WI38 (cell line): ENCODE data around the gene PLXDC1.

ENCODE experiments used
- H3K4me3 ChIP-seq: 2 replicates; pipeline ENCODE4 v1.5.1; 2011; ENCODE audit warnings: low read depth, mild to moderate bottlenecking, control low read depth, low read length
- TF ChIP-seq, protein P1 (sequence below): IDR thresholded peaks from 2 replicates; pipeline ENCODE4 v1.5.1; 2012; ENCODE audit warnings: low read depth, mild to moderate bottlenecking, control low read depth, low read length

Gene PLXDC1

DNA sequence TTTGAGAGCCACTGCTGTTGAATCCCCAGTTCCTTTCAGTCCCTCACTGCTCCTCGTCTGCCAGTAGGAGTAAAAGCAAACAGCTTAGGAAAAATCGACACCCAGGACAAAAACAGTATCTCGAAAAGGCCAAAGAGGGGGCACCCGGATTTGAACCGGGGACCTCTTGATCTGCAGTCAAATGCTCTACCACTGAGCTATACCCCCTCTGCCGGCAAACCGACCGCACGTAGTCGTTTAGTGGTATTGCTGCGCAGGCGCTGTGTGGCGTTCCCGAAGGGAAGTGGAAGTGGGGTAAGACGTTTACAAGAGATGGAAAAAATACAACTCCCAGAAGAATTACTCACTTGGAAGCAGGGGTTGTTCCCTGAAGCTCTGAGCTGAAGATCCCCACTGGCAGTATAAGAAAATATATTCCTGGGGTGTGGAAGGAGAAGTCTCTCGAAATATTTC, 2.2 kb upstream of the PLXDC1 start:
- peak overlapping the region; percentile 94 for H3K4me3 ChIP-seq
- TF ChIP-seq, protein P1, sequence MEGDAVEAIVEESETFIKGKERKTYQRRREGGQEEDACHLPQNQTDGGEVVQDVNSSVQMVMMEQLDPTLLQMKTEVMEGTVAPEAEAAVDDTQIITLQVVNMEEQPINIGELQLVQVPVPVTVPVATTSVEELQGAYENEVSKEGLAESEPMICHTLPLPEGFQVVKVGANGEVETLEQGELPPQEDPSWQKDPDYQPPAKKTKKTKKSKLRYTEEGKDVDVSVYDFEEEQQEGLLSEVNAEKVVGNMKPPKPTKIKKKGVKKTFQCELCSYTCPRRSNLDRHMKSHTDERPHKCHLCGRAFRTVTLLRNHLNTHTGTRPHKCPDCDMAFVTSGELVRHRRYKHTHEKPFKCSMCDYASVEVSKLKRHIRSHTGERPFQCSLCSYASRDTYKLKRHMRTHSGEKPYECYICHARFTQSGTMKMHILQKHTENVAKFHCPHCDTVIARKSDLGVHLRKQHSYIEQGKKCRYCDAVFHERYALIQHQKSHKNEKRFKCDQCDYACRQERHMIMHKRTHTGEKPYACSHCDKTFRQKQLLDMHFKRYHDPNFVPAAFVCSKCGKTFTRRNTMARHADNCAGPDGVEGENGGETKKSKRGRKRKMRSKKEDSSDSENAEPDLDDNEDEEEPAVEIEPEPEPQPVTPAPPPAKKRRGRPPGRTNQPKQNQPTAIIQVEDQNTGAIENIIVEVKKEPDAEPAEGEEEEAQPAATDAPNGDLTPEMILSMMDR = 0 out of 2 replicates have a peak, but pooled peaks have one; percentile 4

DNA sequence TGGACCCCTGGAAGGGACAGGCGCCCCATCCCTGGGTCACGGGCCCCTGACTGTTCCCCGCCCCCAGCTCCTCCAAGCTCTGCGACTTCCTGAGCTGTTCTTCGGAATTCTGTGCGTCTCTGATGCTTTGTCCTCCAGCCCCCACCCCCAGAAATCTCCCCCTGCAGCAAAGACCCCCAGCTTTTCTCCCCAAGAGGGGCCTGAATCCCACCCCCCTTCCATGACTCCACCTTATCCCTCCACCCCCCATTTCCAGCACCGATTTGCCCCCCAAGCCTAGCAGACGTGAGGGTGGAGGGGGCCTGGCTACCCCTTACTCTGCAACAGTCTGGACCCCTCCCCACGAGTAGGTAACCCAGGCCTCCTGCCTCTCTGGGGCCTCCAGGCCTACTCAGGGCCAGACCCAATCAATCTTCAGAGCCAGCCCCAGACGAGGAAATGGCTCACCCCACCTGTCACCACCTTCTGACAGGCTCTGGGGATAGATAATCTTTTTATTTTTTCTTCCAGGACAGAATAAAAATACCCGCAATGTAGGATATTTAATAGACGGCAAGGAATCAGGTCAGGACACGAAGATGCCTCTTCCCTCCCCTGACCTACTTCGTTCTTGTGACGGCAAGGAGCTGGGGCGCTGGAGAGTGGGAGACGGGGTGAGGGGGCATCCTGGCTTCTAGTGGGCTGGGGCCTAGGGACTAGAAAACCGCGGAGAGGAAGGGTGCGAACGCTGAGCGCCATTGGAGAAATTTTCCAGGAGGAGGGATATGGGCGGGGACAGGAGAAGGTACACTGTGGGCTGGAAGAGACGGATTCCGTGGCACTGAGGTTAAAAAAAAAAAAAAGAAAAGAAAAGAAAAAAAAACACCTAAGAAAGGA, 744 bp upstream of the PLXDC1 start:
- 0 out of 2 replicates have a peak overlapping the region, but pooled peaks have one; percentile 20 for H3K4me3 ChIP-seq
- TF ChIP-seq, protein P1 = no peak

DNA sequence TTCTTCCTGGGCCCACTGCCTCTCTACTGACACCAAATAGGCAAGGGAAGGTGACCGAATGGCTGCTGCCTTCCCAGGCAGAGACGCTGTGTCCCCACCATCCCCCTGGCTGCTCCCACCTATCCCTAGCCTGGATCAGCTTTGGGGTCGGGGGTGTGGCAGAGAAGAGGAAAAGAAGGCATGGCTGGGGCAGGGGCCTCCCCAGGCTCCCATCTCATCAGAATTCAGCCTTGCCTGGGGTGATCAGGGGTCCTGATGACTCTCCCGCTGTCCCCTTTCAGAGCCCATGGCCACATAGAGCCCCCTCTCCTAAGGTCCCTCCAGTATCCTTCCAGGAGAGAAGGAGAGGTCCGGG, 665 bp downstream of the PLXDC1 start:
- peak overlapping the region; percentile 40; the same call in 1 of the 2 replicates for H3K4me3 ChIP-seq
- TF ChIP-seq, protein P1 = no peak

DNA sequence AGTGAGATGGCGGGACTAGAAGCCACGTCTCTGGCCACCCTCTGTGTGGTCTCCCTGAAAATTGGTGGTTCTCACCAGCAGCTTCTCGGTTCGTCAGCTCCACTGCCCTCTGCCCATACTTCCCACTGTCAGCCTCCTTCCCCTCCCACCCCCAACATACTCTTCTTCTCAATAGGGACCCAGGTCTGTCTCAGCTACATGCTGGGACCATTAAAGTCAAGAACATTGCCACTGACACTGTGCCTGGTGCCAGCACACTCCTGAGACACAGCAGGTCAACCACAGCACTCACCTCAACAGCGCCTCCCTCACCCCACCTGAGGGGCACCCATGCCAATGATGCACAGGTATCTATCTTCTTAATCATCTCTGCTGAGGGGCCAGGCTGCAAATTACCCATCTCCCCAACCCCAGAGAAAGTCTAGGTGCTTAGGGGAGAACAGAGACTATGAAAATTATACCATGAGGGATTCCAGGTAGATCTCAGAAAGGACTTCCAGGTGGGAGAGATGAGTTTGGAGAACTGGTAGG, 1.3 kb downstream of the PLXDC1 start:
- no peak overlapping the region for H3K4me3 ChIP-seq
- TF ChIP-seq, protein P1 = no peak

DNA sequence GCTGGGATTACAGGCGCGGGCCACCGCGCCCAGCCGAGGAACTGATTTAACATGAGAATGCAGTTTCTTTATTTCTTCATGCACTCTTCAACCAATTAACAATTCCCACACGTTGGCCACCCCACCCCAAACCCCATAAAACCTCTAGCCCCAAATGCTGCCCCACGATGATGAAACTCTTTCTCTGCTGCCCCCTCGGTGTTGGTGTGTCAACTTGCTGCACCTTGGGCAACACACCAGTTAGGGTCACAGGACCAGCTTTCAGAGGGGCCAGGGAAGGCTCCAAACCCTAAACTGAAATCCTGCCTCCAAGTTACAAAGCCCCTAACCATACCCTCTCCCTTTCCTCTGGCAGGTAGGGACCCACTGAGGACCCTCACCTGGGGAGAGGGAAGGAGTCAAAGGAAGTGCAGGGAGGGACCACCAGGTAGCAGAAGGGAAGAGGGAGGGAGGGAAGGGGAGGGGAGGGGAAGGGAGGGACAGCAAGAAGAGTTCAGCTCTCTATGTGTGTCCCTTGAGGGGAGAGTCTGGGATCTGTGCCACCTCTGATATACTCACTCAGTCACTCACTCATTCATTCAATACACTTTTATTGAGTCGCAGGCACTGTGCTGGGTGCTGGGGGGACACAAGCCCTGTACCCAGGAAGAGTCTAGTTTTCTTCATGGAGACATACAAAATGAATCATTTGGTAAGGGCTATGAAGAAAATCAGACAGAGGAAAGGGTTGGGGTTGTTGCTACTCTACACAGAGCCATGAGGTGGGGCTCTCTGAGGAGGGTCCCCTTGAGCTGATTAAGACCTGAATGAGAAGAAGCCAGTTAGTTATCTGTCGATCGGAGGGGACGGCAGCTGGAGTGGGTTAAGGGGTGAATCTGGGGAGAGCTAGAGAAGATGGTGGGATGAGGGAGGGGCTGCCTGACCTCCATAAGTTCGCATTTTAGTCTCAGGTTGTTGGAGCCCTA, 3.9 kb downstream of the PLXDC1 start:
- H3K4me3 ChIP-seq = no peak overlapping the region
- TF ChIP-seq, protein P1 = no peak

DNA sequence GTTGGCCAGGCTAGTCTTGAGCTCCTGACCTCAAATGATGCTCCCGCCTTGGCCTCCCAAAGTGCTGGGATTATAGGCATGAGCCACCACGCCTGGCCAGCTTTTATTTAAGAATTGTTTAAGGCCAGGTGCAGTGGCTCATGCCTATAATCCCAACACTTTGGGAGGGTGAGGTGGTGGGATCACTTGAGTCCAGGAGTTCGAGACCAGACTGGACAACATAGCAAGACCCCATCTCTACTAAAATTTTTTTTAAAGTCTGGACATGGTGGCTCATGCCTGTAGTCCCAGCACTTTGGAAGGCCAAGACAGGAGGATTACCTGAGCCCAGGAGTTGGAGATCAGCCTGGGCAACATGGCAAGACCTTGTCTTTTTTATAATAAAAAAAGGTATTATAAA, 5.2 kb downstream of the PLXDC1 start:
- no peak overlapping the region for H3K4me3 ChIP-seq
- TF ChIP-seq, protein P1 = no peak
